G401.6 (cell line): ENCODE results near the gene CLMN.
"Not testable (repeated sequence)": the region's sequence is repeated elsewhere in the genome, so short reads cannot be mapped to it uniquely, and the experiment has no call there.

Source experiments
- FAIRE-seq: peaks from 2 replicates; lab custom pipeline; 2012; peaks lifted over from hg19 to GRCh38; lab: Jason Lieb, UNC

The CLMN gene

DNA sequence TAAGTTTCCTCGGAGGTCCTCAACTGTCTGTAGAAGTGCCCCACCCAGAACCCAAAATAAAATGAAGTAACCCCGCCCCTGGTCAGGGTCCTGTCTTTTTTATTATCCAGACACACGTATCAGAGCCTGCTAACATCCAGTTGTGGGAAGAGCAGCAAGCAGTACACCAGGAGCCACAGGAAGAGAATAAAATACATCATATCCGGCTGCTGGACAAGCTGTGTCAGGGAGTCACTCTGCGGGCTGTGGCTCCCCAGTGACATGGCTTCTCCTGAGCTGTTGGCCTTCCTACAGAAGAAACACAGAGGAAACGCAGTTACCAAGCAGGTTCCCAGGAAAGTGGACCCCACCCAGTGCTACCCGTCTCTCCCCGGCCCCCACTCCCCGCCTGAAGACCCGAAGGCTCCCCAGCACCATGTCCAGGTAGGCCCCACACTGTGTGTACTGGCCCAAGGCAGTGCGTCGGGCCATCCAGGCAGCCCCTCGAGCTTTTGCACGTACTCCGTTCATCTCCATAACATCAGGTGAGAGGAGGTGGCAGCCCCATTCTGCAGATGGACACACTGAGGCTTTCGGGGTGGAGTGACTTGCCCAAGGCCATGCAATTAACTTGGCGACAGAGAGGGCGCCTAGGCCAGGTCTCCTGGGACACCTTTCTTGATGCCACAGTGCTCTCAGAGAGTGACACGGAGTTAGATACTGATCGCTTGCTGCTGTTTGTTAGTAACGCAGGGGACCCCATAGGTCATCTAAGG is 128.1 kb downstream of the CLMN start:
- no peak for FAIRE-seq

- no peak for FAIRE-seq
These were observed 128.9 kb downstream of the CLMN start for GRCh38 chr14:95190857-95191256.

DNA sequence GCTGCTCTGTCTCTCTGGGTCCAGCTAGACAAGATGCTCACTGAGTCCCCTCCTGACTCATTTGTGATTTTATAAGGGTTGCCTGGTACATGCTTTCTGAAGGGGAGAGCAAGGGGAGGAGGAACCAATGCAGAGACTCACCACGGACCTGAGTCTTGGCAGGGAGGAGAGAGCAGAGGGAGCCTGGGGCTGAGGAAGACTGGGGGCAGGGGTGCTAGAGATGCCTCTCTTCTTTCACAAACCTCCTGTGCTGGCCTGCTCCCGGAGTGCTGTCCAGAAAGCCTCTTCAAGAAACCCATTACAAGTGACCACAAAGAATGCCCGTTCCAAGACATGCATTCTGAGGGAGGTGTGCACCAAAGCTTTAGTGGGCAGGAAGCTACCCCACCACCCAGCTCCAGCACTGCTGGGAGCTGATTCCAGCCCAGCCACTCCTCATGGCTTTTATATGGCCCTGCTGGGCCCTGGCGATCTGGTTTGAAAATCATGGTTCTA is 129.3 kb downstream of the CLMN start:
- FAIRE-seq = no peak

GRCh38 chr14:95189367-95190132 is 130.2 kb downstream of the CLMN start:
- FAIRE-seq = no peak

DNA sequence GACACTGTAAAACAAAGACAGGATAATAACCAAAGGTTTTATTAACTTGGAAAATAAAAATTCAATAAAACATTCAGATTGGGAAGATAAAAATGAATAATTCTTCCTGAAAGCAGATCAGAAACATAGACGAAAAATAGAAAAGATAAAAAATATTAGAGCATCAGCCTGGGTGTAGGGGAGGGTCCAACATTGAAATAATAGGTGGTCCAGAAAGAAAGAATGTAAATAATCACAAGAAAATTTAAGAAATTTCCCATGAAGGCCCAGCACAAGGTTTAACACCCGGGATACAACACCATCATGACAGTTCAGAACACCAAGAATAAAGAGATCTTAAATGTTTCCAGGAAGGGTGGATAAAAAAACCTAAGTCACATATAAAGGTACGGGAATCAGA is 131.3 kb downstream of the CLMN start:
- no peak for FAIRE-seq

DNA sequence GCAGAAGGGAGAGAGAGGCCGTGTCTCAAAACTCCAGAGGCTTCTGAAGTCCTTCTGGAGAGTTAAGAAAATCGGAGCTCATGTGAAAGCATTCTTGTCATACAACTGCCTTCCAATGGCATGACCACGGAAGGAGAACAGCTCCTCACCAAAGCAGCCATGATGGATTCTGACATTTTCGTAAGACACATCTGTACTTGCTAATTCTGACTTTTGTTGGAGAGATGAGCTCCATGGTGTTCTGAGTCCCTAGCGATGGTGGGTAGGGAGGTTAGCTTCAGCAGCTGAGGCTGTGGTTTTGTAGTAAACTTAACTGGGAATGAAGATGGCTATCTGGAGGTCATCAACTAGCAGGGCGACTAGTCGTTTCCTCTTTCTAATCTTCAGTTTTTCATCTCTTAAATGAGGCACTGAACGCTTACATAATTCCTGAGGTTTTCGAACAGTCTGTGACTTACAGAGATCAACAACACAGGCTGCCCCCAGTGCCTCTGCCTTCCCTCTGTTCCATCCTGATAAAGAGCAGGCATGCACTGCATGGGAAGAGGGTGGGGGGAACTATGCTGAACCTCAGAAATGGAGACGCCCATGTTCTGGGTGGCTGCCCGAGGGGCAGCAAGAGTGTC is 133.8 kb downstream of the CLMN start:
- FAIRE-seq = no peak

- FAIRE-seq = no peak
These were observed 134.5 kb downstream of the CLMN start for GRCh38 chr14:95185033-95185766.

DNA sequence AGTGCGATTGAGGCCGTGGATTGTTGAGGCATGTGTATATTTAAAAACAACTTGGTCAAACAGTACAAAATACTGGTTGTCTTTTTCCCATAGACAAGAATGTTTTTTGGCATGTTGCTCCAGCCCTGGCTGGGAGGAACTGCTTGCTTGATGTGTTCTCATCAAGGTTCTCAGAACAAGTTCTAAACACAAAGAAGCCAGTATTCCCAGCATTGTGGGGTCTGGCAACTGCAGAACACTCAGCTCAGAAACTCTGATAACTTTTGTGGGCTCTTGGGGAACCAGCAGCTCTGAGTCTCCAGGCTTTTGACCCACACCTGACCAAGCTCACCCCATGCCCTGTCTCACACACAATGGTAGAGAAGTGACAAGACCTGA is 135.3 kb downstream of the CLMN start:
- no peak for FAIRE-seq

GRCh38 chr14:95183532-95184412 is 135.9 kb downstream of the CLMN start:
- FAIRE-seq = no peak

DNA sequence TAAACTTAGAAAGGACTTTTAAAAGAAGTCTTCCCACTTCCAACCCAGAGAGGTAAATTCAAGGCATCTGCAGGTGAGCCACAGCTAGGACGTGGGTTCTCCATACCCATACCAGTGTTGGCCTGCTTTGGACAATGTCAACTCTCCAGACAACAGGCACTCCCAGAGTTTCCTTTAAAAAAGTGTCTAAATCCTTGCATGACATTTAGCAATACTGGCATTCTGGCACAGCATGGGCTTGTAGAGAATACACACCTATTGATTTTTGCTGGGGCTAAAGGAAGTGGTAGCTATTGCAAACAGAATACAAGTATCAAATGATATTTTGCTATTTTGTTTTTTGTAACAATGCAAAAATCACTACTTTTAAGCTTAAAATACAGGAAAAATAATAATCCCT is 136.6 kb downstream of the CLMN start:
- no peak for FAIRE-seq

GRCh38 chr14:95182379-95182778 is 137.3 kb downstream of the CLMN start:
- no peak for FAIRE-seq

- no peak for FAIRE-seq
These were observed 138.6 kb downstream of the CLMN start for GRCh38 chr14:95180966-95181741.

DNA sequence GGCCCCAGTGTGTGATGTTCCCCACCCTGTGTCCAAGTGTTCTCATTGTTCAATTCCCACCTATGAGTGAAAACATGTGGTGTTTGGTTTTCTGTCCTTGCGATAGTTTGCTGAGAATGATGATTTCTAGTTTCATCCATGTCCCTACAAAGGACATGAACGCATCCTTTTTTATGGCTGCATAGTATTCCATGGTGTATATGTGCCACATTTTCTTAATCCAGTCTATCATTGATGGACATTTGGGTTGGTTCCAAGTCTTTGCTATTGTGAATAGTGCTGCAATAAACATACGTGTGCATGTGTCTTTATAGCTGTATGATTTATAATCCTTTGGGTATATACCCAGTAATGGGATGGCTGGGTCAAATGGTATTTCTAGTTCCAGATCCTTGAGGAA is 144.0 kb downstream of the CLMN start:
- not testable (repeated sequence) for FAIRE-seq

DNA sequence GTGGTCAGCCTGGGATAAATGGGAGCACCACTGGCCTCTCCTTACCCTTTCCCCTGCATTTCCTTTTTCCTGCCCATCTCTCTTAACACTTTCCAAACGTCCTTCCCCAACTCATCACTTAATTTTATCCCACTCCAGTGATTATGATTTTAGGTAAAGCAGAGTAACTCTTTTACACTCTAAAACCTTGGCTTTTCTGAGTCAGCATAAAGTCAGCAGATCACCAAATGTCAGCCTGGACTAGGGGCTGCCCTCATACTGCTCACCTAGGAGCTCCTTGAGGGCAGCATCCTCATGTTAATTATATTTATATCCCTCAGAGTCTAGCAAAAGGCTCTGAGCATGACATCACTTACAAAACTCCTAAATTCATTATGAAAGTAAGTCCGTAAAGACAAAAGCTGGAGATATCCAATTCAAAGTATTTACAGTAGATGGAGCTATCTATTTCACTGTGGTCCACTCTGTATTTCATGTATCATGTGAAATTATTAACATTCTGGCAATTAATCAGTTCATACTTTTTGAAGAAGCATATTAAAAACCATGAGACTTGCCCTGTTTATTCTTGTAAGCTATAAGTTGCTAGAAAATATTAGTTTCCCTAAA is 145.4 kb downstream of the CLMN start:
- no peak for FAIRE-seq

DNA sequence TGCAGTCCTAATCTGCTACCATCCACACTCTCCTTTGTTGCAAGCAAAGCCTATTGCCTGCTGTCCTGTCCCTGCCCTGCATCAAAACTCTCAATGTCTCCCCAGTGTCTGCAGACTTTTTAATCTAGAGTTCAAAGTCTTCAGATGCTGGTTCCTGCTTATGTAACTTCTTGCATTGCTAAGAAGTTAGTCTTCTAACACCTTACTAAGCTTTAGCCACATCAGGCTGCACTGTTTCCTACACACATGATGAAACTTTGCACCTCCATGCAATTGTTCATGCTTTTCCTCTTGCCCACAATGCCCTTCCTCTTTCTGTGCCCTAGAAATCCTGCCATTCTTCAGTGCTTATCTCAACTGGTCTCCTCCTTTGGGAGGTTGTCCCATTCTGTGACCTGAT is 146.2 kb downstream of the CLMN start:
- no peak for FAIRE-seq

DNA sequence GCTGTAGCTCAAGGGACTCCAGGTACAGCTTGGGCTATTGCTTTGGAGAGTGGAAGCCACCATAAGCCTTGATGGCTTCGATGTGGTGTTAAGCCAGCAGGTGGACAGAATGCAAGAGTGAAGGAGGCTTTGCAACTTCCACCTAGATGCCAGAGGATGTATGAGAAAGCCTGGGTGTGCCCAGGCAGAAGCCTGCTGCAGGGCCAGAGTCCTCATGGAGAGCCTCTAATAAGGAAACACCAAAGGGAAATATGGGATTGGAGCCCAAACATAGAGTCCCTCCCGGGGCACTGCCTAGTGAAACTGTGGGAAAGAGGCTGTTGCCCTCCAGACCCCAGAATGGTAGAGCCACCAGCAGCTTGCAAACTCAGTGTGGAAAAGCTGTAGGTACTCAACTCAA is 152.5 kb downstream of the CLMN start:
- FAIRE-seq = no peak

- FAIRE-seq = no peak
These were observed 154.2 kb downstream of the CLMN start for GRCh38 chr14:95165517-95165916.

DNA sequence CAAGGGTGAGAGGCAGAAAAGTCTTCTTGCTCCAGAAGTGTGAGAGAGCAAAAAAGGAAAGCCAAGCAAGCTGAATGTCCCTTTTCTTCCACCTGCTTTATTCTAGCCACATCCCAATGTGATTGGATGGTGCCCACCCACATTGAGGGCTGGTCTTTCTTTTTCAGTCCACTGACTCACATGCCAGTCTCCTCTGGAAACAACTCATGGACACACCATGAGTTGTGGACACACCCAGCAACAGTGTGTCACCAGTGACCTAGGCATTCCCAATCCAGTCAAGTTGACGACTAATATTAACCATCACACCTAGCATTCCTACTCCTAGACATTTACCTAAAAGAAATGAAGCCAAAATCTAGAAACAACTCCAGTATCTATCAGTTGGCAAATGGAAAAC is 155.2 kb downstream of the CLMN start:
- no peak for FAIRE-seq

GRCh38 chr14:95163666-95164065 is 156.0 kb downstream of the CLMN start:
- FAIRE-seq = no peak

GRCh38 chr14:95163132-95163531 is 156.6 kb downstream of the CLMN start:
- FAIRE-seq = no peak
